Measurements from ENCODE around the gene CH25H.
"Not testable (repeated sequence)": the region's sequence is repeated elsewhere in the genome, so short reads cannot be mapped to it uniquely, and the experiment has no call there.

CH25H gene

DNA sequence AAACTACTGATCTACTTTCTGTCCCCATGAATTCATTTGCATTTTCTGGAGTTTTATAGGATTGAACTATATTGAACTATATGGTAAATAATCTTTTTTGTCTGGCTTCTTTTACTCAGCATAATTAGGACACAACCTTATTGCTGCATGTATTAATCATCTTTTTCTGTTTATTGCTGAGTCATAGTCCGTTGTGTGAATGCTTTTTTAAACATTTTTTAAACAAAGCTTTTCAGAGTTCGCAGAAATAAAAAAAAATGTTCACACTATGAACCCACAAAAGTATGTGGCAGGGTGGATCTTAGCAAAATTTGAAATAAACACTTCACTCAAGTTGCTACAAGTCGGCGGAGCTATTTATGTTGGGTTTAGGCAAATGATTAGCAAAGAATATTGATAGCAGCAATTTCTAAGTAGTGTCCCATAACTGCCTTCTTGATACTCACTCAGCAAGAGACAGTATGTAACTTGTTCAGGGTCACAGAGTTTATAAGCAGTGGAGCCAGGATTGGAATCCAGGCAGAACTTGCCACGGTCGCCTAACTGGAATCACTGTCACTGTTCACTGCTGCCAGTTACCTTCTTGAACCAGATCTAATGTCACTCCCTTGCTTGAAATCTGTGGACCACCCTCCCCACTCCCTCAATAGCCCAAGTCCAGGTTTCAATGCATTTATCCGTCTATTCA is 5.6 kb downstream of the CH25H start:
- no peak for DNase-seq (ENCODE audit: low read depth in 2 of 2)

GRCh38 chr10:89197473-89197872 is 9.6 kb downstream of the CH25H start:
- DNase-seq (ENCODE audit: low read depth in 2 of 2): no peak

DNA sequence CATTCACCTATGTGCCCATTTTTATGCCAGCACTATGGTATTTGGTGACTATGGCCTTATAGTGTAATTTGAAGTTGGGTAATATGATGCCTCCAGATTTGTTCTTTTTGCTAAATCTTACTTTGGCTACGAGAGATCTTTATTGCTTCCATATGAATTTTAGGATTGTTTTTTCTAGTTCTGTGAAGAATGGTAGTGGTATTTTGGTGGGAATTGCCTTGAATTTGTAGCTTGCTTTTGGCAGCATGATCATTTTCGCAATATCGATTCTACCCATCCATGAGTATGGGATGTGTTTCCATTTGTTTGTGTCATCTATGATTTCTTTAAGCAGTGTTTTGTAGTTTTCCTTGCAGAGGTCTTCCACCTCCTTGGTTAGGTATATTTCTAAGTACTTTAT is 15.8 kb downstream of the CH25H start:
- DNase-seq (ENCODE audit: low read depth in 2 of 2): not testable (repeated sequence)

DNA sequence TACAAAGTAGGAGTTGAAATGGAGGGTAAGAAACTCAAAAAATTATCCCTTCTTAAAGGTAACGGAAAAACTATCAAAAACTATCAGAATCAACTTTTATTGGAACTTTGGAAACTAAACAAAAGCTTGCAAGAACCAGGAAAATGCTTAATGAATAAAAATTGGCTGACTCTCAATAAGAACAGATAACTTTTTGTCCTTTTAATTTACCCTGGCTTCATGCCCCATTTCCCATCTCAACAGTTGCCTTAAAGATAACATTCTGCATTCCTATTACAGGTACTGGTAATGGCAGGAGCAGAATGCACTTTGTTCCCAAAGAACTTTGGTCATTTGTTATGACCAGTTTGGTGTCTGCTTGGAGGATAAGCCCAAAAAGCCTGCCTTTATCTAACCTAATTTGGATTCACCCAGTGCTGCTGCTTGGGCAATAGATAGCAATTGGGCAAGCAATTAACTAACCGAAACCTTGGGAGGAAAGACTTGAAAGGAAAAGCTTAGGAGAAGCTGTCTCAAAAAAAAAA is 17.8 kb downstream of the CH25H start:
- no peak for DNase-seq (ENCODE audit: low read depth in 2 of 2)

DNA sequence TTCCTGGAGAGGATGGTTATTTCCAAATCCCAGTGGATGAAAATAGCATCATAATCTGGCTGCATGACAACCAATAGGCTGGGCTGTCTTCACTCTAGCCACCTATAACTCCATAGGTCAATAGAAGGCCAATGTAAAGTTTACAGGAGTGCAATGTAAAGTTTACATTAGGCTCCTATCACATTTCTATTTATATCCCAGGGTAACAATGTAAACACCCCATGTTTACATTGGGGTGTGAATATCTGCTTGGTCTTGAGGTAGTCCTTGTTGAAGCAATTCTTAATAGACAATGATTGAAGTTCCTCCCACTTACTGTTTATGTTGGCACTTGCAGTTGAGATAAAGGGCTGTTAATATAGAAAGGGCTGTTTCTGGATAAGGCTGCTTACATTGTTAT is 21.5 kb downstream of the CH25H start:
- DNase-seq (ENCODE audit: low read depth in 2 of 2): no peak

- no peak for DNase-seq (ENCODE audit: low read depth in 2 of 2)
These were observed 22.5 kb downstream of the CH25H start for GRCh38 chr10:89184638-89185037.

DNA sequence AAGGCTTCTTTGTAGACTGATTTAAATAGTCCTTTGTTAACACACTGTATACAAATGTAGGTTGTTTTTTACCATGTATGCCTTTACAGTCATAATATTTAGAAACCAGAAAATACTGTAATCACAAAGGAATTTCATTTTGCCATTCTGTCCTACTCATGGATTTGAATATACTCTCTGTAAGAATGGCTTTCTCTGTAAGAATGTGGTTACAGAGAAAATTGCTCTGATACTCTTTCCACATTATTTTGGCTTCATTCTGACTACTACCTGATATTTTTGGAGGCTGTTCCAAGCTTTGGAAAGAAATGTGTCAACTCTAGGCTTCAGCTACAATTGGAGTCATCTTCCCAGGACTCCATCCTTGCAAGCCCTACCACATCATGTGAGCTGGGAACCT is 23.5 kb downstream of the CH25H start:
- no peak for DNase-seq (ENCODE audit: low read depth in 2 of 2)

DNA sequence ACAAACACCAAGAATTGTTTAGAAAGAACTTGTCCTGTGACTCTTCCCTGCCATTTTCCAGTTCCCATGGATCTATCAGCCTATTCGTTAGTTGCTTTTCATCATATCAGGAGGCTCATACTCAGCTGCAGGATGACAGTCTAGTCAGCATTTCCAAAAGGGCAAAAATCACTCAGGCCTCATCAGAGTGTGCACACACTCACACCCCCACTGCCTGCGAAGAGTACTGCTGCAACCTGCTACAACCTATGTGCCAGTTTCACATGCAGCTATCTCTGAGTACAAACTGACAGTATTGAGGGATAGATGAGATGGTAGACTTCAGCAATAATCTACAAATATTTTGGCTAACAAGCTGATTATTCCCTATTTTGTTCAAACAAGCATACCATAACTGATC is 24.2 kb downstream of the CH25H start:
- no peak for DNase-seq (ENCODE audit: low read depth in 2 of 2)

- DNase-seq (ENCODE audit: low read depth in 2 of 2): no peak
These were observed 31.3 kb downstream of the CH25H start for GRCh38 chr10:89175816-89176215.

GRCh38 chr10:89173075-89173474 is 34.0 kb downstream of the CH25H start:
- no peak for DNase-seq (ENCODE audit: low read depth in 2 of 2)

DNA sequence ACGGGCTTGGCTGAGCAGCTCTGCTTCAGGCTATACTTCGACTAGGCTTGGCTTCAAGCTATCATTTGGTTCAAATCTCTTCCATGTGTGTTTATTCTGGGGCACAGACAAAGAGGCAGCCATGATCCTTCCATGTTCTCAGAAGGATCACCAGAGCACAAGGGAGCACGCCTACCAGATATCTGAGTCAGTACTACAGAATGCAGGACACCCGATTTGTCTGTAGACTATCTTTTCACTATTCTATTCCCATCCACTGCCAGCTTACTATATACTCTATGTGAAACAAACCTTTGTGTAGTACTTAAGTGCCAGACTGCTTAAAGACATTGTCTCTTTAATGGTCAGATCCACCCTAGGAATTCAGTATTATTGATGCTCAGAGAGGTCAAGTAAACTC is 35.1 kb downstream of the CH25H start:
- no peak for DNase-seq (ENCODE audit: low read depth in 2 of 2)

DNA sequence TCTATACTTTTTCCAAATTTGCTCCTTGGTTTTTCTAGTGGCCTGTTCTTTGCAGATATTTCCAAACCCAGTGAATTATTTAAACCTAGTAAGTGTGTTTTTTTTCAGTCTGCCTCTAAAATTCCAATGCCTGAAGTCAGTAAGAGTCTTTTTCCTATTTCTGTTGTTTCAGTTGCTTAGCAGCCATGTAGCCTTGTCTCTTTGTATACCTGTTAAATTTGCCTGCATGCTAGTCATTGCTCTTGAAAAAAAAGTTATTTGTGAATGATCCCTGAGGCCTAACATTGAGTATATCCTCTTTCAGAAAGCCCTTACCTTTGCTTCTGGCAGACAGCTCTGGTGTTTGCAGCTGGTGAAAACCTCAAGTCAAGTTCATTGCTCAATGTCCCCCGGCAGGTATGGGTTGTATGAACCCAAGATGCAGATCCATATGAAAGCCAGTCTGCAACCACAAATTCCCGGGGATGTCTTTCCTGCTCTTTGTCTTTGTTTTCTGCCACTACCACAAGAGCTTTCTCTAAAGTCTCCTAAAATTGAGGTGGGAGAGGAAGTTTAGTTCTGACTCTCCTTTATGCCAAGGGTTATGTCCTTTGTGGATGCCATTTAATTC is 35.7 kb downstream of the CH25H start:
- DNase-seq (ENCODE audit: low read depth in 2 of 2): no peak

GRCh38 chr10:89168354-89168900 is 38.7 kb downstream of the CH25H start:
- not testable (repeated sequence) for DNase-seq (ENCODE audit: low read depth in 2 of 2)

- DNase-seq (ENCODE audit: low read depth in 2 of 2): no peak
These were observed 39.2 kb downstream of the CH25H start for GRCh38 chr10:89167915-89168314.

DNA sequence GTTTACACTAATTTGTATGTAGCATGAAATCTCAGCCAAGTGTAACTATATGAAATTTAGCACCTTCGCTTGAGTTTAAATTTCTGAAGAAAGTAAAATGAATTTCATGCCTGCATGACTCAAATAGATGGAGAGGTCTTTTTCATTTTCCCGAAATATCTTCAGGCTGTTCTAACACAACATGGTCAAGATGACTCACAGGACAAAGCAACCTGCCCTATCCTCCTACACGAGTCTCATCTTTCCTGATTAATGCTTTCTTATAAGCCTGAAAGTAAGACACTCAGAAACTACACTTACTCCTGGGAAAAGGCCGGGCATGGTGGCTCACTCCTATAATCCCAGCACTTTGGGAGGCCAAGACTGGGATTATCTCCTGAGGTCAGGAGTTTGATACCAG is 41.2 kb downstream of the CH25H start:
- DNase-seq (ENCODE audit: low read depth in 2 of 2): no peak

DNA sequence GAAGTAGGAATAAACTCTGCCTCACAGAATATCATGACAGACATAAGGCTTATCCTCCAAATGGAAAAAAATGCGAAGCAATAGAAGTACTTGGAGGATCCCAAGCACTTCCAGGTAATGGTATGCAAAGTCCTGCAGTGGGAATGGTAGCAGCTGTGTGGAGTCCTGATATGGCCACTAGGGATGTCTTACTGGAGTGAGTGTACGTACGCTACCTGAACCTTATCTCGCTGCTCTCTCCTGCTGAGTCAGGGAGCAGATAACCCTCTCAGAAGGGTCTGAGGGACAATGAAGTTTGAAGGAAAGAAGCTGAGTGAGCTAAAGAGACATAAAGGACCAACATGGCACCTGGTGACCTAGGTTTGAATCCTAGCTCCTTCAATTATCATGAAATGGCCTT is 42.2 kb downstream of the CH25H start:
- no peak for DNase-seq (ENCODE audit: low read depth in 2 of 2)

DNA sequence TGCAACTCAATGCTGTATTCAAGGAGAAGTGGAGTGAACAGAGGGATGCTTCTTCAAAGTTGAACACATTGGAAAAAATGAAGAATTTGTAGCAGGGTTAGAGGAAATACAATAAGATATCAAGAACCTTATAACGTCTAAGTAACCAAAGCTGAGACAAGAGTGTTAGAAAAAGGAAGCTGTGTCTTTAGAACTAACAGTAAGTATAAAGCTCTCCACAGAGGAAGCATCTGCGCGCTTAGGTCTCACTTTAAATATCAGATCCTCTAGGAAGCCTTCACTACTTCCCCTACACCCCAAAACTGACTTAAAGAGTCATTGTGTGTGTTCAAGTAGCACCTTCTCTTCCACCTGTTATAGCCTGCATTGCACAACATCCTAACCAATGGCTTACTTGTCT is 43.0 kb downstream of the CH25H start:
- no peak for DNase-seq (ENCODE audit: low read depth in 2 of 2)

DNA sequence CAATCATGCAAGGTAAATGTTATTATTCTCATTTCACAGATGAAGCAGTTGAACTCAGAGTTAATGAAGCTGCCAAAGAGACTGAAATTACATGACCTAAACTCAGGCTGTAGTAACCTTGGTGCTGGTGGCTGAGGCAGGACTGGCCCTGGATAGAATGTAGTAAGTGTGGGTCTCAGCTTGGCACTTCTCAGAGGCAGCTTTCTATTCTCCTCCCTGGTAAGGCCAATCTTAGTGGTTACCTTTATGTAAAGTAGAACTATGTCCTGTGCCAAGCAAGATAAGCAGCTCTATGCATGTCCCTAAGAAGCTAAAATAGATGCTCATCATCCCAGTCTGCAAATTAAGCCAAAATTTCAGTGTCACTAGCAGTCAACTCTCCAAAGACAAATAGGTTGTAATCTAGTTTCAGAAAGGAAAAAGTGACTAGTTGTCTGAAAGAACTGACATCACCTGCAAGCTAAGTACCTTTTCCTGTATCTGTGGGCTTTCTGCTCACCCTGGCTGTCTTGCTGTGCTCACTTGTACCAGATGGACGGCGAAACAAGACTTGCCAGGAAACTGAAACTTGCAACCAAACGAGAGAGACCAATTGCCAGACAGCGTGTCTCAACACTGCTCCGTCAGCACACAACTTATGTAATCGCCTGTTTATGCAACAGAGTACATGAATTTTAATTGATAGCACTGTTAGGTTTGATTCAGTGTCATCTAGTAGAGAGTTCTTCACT is 43.7 kb downstream of the CH25H start:
- no peak for DNase-seq (ENCODE audit: low read depth in 2 of 2)

DNA sequence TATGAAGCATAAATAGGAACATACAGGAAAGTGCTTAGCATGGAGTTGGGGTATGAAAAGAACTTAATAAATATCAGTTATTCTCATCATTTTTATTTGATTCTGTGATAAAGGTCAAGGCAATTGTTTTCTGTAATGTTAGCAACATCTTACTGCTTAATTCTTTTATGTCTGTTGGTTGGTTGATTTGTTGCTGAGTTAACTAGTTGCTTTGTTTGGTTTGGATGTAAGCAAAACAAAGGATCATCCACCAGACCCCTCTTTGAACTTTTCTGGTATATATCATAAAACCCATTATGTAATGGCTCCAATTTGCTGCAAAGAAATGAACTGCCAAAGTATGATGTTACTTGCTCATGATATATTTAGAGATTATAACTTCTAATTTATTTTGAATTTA is 44.5 kb downstream of the CH25H start:
- no peak for DNase-seq (ENCODE audit: low read depth in 2 of 2)

GRCh38 chr10:89160339-89160738 is 46.8 kb downstream of the CH25H start:
- DNase-seq (ENCODE audit: low read depth in 2 of 2): no peak

- DNase-seq (ENCODE audit: low read depth in 2 of 2): no peak
These were observed 47.4 kb downstream of the CH25H start for GRCh38 chr10:89159761-89160160.

GRCh38 chr10:89159316-89159715 is 47.8 kb downstream of the CH25H start:
- DNase-seq (ENCODE audit: low read depth in 2 of 2): no peak

DNA sequence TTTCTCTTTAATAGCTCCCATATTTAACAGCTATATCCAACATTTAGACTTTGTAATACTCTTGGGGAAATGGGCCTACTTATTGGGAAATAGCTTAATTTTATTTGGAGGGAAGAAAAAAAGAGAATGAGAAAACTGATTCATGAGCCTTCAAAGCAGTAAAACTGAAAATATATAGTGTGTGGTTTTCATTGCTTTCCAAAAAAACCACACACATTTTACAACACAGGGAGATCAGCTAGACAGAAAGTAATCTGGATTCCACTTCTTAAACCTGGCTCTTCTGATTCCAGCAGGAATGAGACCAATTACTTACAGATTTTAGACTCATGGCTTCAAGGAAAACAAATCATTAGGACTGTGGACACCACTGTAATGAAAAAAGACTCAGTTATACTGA is 48.7 kb downstream of the CH25H start:
- no peak for DNase-seq (ENCODE audit: low read depth in 2 of 2)

Data from stimulated activated CD8-positive, alpha-beta memory T cell treated with anti-CD3 and anti-CD28 coated beads, Interleukin-7, amount 100 ng/mL, for 1 hour (primary cell).